ENCODE data around the gene FIP1L1. TPM values are rescaled to one million over a fixed set of nuclear protein-coding genes. Genes with fewer than 3 reads are reported as not detected.

The FIP1L1 gene
- total RNA-seq, 1 experiment from 2014 or later = 44.8 TPM

DNA sequence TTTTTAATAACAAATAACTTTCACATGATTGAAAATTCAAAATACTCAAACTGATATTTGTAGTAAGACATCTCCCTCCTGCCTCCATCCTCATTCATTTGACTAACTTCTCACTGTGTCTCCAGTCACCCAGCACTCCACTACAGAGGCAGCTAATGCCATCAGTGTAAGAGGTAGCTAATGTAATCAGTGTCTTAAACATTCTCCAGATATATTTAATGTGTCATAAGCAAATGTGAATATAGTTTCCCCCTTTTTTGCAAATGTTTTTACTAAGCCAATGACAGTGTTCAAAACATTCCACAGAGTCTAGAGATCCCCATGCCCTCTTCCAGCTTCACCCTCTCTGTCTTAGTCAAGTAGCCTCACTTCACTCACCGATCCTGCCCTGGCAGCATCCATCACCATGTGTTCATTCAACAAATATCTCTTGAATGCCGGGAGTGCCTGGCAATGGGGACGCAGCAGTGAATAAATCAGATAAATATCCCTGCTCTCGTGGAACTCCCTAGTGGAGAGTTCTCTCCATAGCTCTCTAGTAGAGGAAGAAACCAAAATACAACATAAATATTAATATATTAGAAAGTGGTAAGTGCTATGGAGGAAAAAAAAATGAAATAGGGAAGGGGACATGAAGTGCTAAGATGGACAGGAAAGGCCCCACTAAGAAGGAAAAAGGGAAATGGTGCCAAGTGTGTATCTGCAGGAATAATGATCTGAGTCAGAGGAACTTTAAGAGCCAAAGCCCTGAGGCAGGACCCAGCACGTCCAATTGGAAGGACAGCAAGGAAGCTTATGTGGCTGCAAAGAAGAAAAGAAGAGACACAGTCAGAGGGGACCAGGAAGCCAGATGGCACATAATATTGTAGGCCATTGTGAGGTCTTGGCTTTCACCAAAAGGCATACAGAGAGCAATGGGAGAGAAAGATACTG, 30.3 kb upstream of the FIP1L1 start:
- H3K4me1 ChIP-seq (replicated peaks; ENCODE audit: insufficient read depth) = no peaks in the 10 kb centered on the region
- no peak for TF ChIP-seq EZH2 (IDR thresholded peaks at IDR 0.05; ENCODE audit: low read depth)
- TF ChIP-seq, protein P1, sequence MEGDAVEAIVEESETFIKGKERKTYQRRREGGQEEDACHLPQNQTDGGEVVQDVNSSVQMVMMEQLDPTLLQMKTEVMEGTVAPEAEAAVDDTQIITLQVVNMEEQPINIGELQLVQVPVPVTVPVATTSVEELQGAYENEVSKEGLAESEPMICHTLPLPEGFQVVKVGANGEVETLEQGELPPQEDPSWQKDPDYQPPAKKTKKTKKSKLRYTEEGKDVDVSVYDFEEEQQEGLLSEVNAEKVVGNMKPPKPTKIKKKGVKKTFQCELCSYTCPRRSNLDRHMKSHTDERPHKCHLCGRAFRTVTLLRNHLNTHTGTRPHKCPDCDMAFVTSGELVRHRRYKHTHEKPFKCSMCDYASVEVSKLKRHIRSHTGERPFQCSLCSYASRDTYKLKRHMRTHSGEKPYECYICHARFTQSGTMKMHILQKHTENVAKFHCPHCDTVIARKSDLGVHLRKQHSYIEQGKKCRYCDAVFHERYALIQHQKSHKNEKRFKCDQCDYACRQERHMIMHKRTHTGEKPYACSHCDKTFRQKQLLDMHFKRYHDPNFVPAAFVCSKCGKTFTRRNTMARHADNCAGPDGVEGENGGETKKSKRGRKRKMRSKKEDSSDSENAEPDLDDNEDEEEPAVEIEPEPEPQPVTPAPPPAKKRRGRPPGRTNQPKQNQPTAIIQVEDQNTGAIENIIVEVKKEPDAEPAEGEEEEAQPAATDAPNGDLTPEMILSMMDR (conservative IDR thresholded peaks at IDR 0.05) = no peak
- no peak overlapping the region for H3K4me3 ChIP-seq
- ChIA-PET POLR2A (ENCODE audit: unreplicated experiment) (interaction anchor here (0.7 kb wide), 1 partner anchor 11 kb away, joined by 4 read pairs; no protein-coding TSS in a partner anchor), CTCF (no interaction called here)
- DNase-seq = no peak
- no peaks in the 10 kb centered on the region for H3K9me3 ChIP-seq (ENCODE audit: insufficient read depth, low read depth)
- no peak overlapping the region for H2AFZ ChIP-seq
- BruUV-seq (replicated peaks) = no TSS peak
- H4K20me1 ChIP-seq (ENCODE audit: insufficient read depth) = no peaks in the 10 kb centered on the region; the same call in 1 of the 2 replicates
- no peaks in the 10 kb centered on the region for H3K79me2 ChIP-seq (ENCODE audit: low read depth)
- no peaks in the 10 kb centered on the region for H3K36me3 ChIP-seq (ENCODE audit: low read depth)
- no peaks in the 10 kb centered on the region for H3K9me2 ChIP-seq (ENCODE audit: insufficient read depth)
- no peak overlapping the region for H3K27ac ChIP-seq
- H3K27me3 ChIP-seq (ENCODE audit: insufficient read depth, low read depth) = no peaks in the 10 kb centered on the region
- intact Hi-C loops (cut with micrococcal nuclease; ENCODE audit: unreplicated experiment) = no loop called here
- no peak overlapping the region for H3K4me2 ChIP-seq
- no peaks in the 10 kb centered on the region for H3F3A ChIP-seq (ENCODE audit: insufficient read depth, low read depth)

DNA sequence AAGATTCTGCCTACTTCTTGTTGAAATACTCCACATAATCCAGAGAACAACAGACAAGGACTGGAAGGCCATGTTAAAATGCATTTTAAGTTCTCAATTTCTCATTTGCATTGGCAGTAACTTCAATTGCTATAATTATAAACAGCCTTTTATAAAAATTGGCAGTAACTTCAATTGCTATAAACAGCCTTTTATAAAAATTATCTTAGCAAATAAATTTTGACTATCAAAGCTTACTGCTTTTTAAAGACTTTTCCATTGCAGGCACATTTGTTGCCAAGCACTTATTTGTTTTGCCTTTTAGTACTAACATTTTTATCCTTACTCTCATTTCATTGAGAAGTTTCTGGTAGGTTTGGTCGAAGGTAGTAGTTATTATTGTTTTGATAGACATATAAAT, 29.4 kb upstream of the FIP1L1 start:
- H3K79me2 ChIP-seq (ENCODE audit: low read depth) = no peaks in the 10 kb centered on the region
- ChIA-PET POLR2A (ENCODE audit: unreplicated experiment) (interaction anchor here (0.6 kb wide), 1 partner anchor 27 kb away, joined by 4 read pairs; no protein-coding TSS in a partner anchor), CTCF (no interaction called here)
- H4K20me1 ChIP-seq (ENCODE audit: insufficient read depth) = no peaks in the 10 kb centered on the region; the same call in 1 of the 2 replicates
- no peaks in the 10 kb centered on the region for H3F3A ChIP-seq (ENCODE audit: insufficient read depth, low read depth)
- intact Hi-C loops (cut with micrococcal nuclease; ENCODE audit: unreplicated experiment) = no loop called here
- H3K27ac ChIP-seq = no peak overlapping the region
- H3K4me2 ChIP-seq = no peak overlapping the region
- H3K9me3 ChIP-seq (ENCODE audit: insufficient read depth, low read depth) = no peaks in the 10 kb centered on the region
- no peak overlapping the region for H3K4me3 ChIP-seq
- no peaks in the 10 kb centered on the region for H3K9me2 ChIP-seq (ENCODE audit: insufficient read depth)
- no peak overlapping the region for H2AFZ ChIP-seq
- no TSS peak for BruUV-seq (replicated peaks)
- DNase-seq = no peak
- TF ChIP-seq, protein P1 (conservative IDR thresholded peaks at IDR 0.05) = no peak
- no peak for TF ChIP-seq EZH2 (IDR thresholded peaks at IDR 0.05; ENCODE audit: low read depth)
- H3K4me1 ChIP-seq (replicated peaks; ENCODE audit: insufficient read depth) = no peaks in the 10 kb centered on the region
- no peaks in the 10 kb centered on the region for H3K36me3 ChIP-seq (ENCODE audit: low read depth)
- H3K27me3 ChIP-seq (ENCODE audit: insufficient read depth, low read depth) = no peaks in the 10 kb centered on the region

DNA sequence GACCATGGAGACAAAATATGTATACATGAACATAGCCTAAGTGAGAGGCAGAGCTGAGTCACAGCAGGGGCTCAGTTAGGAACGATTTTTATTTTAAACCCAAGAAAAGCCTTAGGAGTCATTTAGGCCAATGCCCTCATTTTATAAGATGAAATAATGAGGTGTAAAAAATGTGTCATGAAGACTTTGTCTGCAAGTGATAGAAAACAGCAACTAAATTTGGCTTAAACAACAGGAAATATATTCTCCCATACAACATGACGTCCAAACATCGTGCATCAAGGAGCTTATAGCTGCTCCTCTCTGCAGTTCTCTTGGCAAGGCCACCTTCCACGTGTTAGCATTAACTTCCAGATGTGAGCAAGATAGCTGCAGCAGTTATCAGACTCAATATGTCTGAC, 28.4 kb upstream of the FIP1L1 start:
- Histone ChIP-seq H3K9me2 (ENCODE audit: insufficient read depth) (no peaks in the 10 kb centered on the region), H3K4me3 (no peak overlapping the region), H3K27me3 (ENCODE audit: insufficient read depth, low read depth) (no peaks in the 10 kb centered on the region), H3K4me2 (no peak overlapping the region), H3K79me2 (ENCODE audit: low read depth) (no peaks in the 10 kb centered on the region), H3K36me3 (ENCODE audit: low read depth) (no peaks in the 10 kb centered on the region), H4K20me1 (ENCODE audit: insufficient read depth) (no peaks in the 10 kb centered on the region; the same call in 1 of the 2 replicates), H3K27ac (no peak overlapping the region), H3K4me1 (replicated peaks; ENCODE audit: insufficient read depth) (no peaks in the 10 kb centered on the region), H2AFZ (no peak overlapping the region), H3K9me3 (ENCODE audit: insufficient read depth, low read depth) (no peaks in the 10 kb centered on the region), H3F3A (ENCODE audit: insufficient read depth, low read depth) (no peaks in the 10 kb centered on the region)
- no peak for DNase-seq
- TF ChIP-seq, protein P1 (conservative IDR thresholded peaks at IDR 0.05) = no peak
- TF ChIP-seq EZH2 (IDR thresholded peaks at IDR 0.05; ENCODE audit: low read depth) = no peak
- POLR2A ChIA-PET (ENCODE audit: unreplicated experiment) = interaction anchor here (0.6 kb wide), 1 partner anchor 500 kb away, joined by 5 read pairs; no protein-coding TSS in a partner anchor
- CTCF ChIA-PET = no interaction called here
- intact Hi-C loops (cut with micrococcal nuclease; ENCODE audit: unreplicated experiment) = no loop called here
- no TSS peak for BruUV-seq (replicated peaks)
